Gastroesophageal sphincter (tissue), 3 donors: Measurements from ENCODE around the gene CIAO3.

ENCODE experiments used
- CTCF ChIP-seq, 4 experiments: fragments of 200-600 bp in 2 of 4; fragments of 450-650 bp in 2 of 4; sonication (generic) in 1 of 4; IDR thresholded peaks; one replicate each; pipeline ENCODE4 v1.5.1; 2017 to 2019; ENCODE audit warnings: antibody characterized with exemption in 4 of 4, mild to moderate bottlenecking in 2 of 4, moderate library complexity in 2 of 4
- EP300 ChIP-seq: sonication (generic); formaldehyde crosslinking; IDR thresholded peaks from one replicate; pipeline ENCODE4 v1.6.1; 2017; ENCODE audit warnings: antibody characterized with exemption, mild to moderate bottlenecking
- POLR2A ChIP-seq, 2 donors: fragments of 450-650 bp; IDR thresholded peaks; one replicate each; pipeline ENCODE4 v1.6.1; 2017; ENCODE audit warnings: antibody characterized with exemption in 2 of 2, mild to moderate bottlenecking in 2 of 2, moderate library complexity in 1 of 2
- POLR2AphosphoS5 ChIP-seq: sonication (generic); formaldehyde crosslinking; IDR thresholded peaks from one replicate; pipeline ENCODE4 v1.6.1; 2017; ENCODE audit warnings: antibody characterized with exemption

- TF ChIP-seq POLR2AphosphoS5: no peak
- no peak for TF ChIP-seq CTCF (IDR thresholded peaks at IDR 0.05)
- no peak for TF ChIP-seq EP300
- no peak for TF ChIP-seq POLR2A (IDR thresholded peaks at IDR 0.05)
Measured at GRCh38 chr16:778909-779527, 38.2 kb upstream of the CIAO3 start.
